OCI-LY3 (cell line): Measurements from ENCODE around the gene SESN3.

Experiments used
- EZH2phosphoT487 ChIP-seq: fragments of 200-600 bp; shearing (Covaris generic); IDR thresholded peaks from 2 replicates; pipeline ENCODE4 v1.6.1; 2018; ENCODE audit warnings: antibody characterized with exemption, mixed run types, low read depth
- TF ChIP-seq, protein P1 (sequence below): fragments of 200-600, 300-600 bp; sonication (generic); IDR thresholded peaks from 2 replicates; pipeline ENCODE4 v1.5.1; 2014; ENCODE audit warnings: antibody characterized with exemption, low read length, low read depth

DNA sequence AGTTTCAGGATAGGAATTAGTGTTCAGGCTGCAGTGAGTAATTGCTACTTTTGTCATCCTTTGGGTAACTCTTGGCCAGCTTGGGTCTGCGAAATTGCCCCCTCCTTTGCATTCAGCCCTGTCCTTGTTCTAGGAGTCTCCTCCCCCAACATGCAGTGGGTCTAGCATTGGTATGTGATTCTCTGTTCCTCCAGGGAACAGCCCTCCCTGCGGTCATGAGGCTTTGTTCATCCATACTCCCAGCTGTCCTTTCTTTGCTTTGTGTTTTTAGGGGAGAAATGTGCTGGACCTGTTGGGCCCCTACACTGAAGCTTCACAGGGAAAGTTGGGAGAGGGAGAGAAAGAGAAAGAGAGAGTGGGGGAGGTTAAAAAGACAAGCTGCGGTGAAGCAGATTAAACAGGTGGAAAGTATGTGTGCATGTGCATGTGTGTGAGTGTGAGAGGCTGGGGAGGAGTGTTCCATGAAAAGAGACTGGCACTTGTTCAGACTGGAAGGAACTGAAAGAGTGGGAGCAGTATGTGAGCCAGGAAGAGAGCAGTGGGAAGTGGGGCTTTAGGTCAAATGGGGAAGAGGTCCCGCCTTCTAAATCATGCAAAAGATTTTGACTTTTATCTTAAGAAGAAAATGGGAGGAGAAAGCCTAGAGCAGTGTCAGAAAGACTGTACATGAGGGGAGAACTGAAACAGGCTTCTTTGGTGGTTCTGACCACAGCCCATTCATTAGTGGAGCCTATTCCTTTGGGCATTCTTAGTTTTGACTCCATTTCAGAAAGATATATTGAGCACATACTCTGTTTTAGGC lies 17.9 kb upstream of the SESN3 start:
- TF ChIP-seq, protein P1, sequence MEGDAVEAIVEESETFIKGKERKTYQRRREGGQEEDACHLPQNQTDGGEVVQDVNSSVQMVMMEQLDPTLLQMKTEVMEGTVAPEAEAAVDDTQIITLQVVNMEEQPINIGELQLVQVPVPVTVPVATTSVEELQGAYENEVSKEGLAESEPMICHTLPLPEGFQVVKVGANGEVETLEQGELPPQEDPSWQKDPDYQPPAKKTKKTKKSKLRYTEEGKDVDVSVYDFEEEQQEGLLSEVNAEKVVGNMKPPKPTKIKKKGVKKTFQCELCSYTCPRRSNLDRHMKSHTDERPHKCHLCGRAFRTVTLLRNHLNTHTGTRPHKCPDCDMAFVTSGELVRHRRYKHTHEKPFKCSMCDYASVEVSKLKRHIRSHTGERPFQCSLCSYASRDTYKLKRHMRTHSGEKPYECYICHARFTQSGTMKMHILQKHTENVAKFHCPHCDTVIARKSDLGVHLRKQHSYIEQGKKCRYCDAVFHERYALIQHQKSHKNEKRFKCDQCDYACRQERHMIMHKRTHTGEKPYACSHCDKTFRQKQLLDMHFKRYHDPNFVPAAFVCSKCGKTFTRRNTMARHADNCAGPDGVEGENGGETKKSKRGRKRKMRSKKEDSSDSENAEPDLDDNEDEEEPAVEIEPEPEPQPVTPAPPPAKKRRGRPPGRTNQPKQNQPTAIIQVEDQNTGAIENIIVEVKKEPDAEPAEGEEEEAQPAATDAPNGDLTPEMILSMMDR: no peak
- TF ChIP-seq EZH2phosphoT487: no peak
